Trophoblast cell (in vitro differentiated cells and primary cell): ENCODE measurements around the gene HSPA4.
A peak's percentile ranks its signal among the peaks of the same experiment; 100 is the strongest.
"Not testable (repeated sequence)": the region's sequence is repeated elsewhere in the genome, so short reads cannot be mapped to it uniquely, and the experiment has no call there.

ENCODE experiments used
- DNase-seq, 2 donors: peaks; one replicate each; pipeline ENCODE4 v3.0.0-alpha.2; 2016
- H2AFZ ChIP-seq: 2 replicates; pipeline ENCODE4 v1.6.1; 2013; ENCODE audit warnings: low read length, moderate library complexity, mild to moderate bottlenecking; ENCODE audit not compliant: insufficient read depth, poor library complexity
- H2AK5ac ChIP-seq: 2 replicates; pipeline ENCODE4 v1.6.1; 2013; ENCODE audit warnings: mild to moderate bottlenecking, low read length
- H2BK120ac ChIP-seq: 2 replicates; pipeline ENCODE4 v1.6.1; 2013; ENCODE audit warnings: low read length, mild to moderate bottlenecking, moderate library complexity; ENCODE audit not compliant: insufficient read depth, poor library complexity
- H2BK12ac ChIP-seq: 2 replicates; pipeline ENCODE4 v1.6.1; 2013; ENCODE audit warnings: mild to moderate bottlenecking, low read length, moderate library complexity
- H2BK5ac ChIP-seq: 2 replicates; pipeline ENCODE4 v1.6.1; 2013; ENCODE audit warnings: low read length, low read depth, moderate library complexity, mild to moderate bottlenecking; ENCODE audit not compliant: poor library complexity
- H3K14ac ChIP-seq: 2 replicates; pipeline ENCODE4 v1.6.1; 2013; ENCODE audit warnings: mild to moderate bottlenecking, low read length
- H3K18ac ChIP-seq: 2 replicates; pipeline ENCODE4 v1.6.1; 2013; ENCODE audit warnings: mild to moderate bottlenecking, low read length
- H3K23ac ChIP-seq: 2 replicates; pipeline ENCODE4 v1.6.1; 2013; ENCODE audit warnings: low read length
- H3K27ac ChIP-seq: 2 replicates; pipeline ENCODE4 v1.5.1; 2013; ENCODE audit warnings: low read depth, mild to moderate bottlenecking, inconsistent platforms, low read length, moderate library complexity
- H3K27me3 ChIP-seq: 2 replicates; pipeline ENCODE4 v1.6.1; 2013; ENCODE audit warnings: inconsistent platforms, mild to moderate bottlenecking, low read length, moderate library complexity; ENCODE audit not compliant: insufficient read depth
- H3K36me3 ChIP-seq, 2 experiments: 1 replicate in 1 of 2; 2 replicates in 1 of 2; pipeline ENCODE4 v1.6.1; 2013; ENCODE audit warnings: low read length in 2 of 2, mild to moderate bottlenecking in 2 of 2, moderate library complexity in 1 of 2; ENCODE audit not compliant: insufficient read depth in 2 of 2, control insufficient read depth in 1 of 2
- H3K4ac ChIP-seq: 2 replicates; pipeline ENCODE4 v1.6.1; 2013; ENCODE audit warnings: low read depth, mild to moderate bottlenecking, low read length, moderate library complexity
- H3K4me1 ChIP-seq, 2 experiments: 1 replicate in 1 of 2; 2 replicates in 1 of 2; pipeline ENCODE4 v1.6.1; 2013; ENCODE audit warnings: low read length in 2 of 2, mild to moderate bottlenecking in 2 of 2, moderate library complexity in 1 of 2; ENCODE audit not compliant: insufficient read depth in 2 of 2, control insufficient read depth in 1 of 2
- H3K4me2 ChIP-seq: 2 replicates; pipeline ENCODE4 v1.6.1; 2013; ENCODE audit warnings: inconsistent platforms, mild to moderate bottlenecking, low read length, moderate library complexity
- H3K4me3 ChIP-seq: 2 replicates; pipeline ENCODE4 v1.5.1; 2013; ENCODE audit warnings: mild to moderate bottlenecking, low read depth, low read length, inconsistent platforms
- H3K79me1 ChIP-seq: one replicate; pipeline ENCODE4 v1.6.1; 2013; ENCODE audit warnings: low read length
- H3K79me2 ChIP-seq: 2 replicates; pipeline ENCODE4 v1.6.1; 2013; ENCODE audit warnings: low read length, mild to moderate bottlenecking; ENCODE audit not compliant: control insufficient read depth, insufficient read depth, poor library complexity
- H3K9ac ChIP-seq: 2 replicates; pipeline ENCODE4 v1.6.1; 2013; ENCODE audit warnings: mild to moderate bottlenecking, low read length
- H3K9me3 ChIP-seq: 2 replicates; pipeline ENCODE4 v1.6.1; 2013; ENCODE audit warnings: low read depth, mild to moderate bottlenecking, control low read depth, inconsistent platforms, low read length; ENCODE audit not compliant: insufficient read depth
- H4K12ac ChIP-seq: 2 replicates; pipeline ENCODE4 v1.6.1; 2013; ENCODE audit warnings: low read depth, mild to moderate bottlenecking, low read length, moderate library complexity
- H4K8ac ChIP-seq: 2 replicates; pipeline ENCODE4 v1.6.1; 2013; ENCODE audit warnings: low read depth, mild to moderate bottlenecking, low read length, moderate library complexity
- H4K91ac ChIP-seq: one replicate; pipeline ENCODE4 v1.6.1; 2013; ENCODE audit warnings: low read depth, mild to moderate bottlenecking, low read length, moderate library complexity
- WGBS: extraction: QIAGEN DNeasy Blood & Tissue Kit; methylation state at CpG from one replicate; pipeline ENCODE4 v1.1.7; 2013; ENCODE audit warnings: missing lambda C conversion rate; ENCODE audit not compliant: insufficient read length, insufficient coverage; ENCODE audit errors: extremely low coverage; 5-methylcytosine and 5-hydroxymethylcytosine counted together

Gene HSPA4

DNA sequence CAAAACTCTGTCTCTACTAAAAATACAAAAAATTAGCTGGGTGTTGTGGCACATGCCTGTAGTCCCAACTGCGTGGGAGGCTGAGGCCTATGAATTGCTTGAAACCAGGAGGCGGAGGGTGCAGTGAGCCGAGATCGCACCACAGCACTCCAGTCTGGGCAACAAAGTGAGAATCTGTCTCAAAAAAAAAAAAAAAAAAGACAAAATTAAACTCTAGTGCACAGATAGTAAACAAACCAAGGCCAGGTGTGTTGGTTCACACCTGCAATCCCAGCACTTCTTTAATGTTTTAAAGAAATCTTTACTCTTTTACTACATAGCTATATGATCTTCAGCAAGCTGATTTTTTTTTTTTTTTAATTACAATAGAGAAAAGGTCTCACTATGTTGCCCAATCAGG lies 33.8 kb upstream of the HSPA4 start:
- no peak overlapping the region for H2BK120ac ChIP-seq
- no peak overlapping the region for H4K8ac ChIP-seq
- no peak overlapping the region for H3K4me2 ChIP-seq
- H2BK12ac ChIP-seq = no peak overlapping the region
- no peaks in the 10 kb centered on the region for H3K27me3 ChIP-seq
- H3K27ac ChIP-seq = no peak overlapping the region
- H3K4me3 ChIP-seq = no peak overlapping the region
- H3K79me2 ChIP-seq = no peaks in the 10 kb centered on the region
- no peak overlapping the region for H3K18ac ChIP-seq
- H4K91ac ChIP-seq = no peak overlapping the region
- H3K4me1 ChIP-seq = no peaks in the 10 kb centered on the region
- no peak overlapping the region for H2AK5ac ChIP-seq
- no peak overlapping the region for H2BK5ac ChIP-seq
- H3K4ac ChIP-seq = no peak overlapping the region
- no CpG with 5 or more reads among the region's 4 CpGs for WGBS
- no peak overlapping the region for H3K9ac ChIP-seq
- no peak overlapping the region for H3K23ac ChIP-seq
- no peaks in the 10 kb centered on the region for H3K79me1 ChIP-seq
- no peak overlapping the region for H3K14ac ChIP-seq
- DNase-seq = no peak
- H2AFZ ChIP-seq = no peak overlapping the region
- peaks cover 12 to 14% of the 10 kb centered on the region in 2 experiments for H3K36me3 ChIP-seq
- H3K9me3 ChIP-seq = no peaks in the 10 kb centered on the region
- no peak overlapping the region for H4K12ac ChIP-seq

DNA sequence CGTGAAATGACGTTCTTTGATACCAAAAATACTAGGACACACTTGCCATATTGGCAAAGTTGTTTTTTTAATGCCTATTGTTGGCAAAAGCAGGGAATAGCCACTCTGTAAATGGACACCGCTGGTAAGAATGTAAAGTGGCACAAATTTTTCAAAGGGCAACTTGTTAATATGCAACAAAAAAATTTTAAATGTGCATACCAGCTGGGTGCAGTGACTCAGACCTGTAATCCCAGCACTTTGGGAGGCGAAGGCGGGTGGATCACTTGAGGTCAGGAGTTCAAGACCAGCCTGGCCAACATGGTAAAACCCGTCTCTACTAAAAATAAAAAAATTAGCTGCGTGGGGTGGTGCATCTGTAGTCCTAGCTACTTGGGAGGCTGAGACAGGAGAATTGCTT lies 32.3 kb upstream of the HSPA4 start:
- not testable (repeated sequence) for H3K27ac ChIP-seq, H2BK5ac ChIP-seq, H3K4ac ChIP-seq, H2AK5ac ChIP-seq, H3K4me3 ChIP-seq, H3K4me2 ChIP-seq, H3K18ac ChIP-seq, H2AFZ ChIP-seq, H3K79me2 ChIP-seq, H3K79me1 ChIP-seq, H4K91ac ChIP-seq, H3K27me3 ChIP-seq, H4K8ac ChIP-seq, H3K4me1 ChIP-seq, H2BK12ac ChIP-seq, H2BK120ac ChIP-seq, H3K23ac ChIP-seq, H3K9ac ChIP-seq, DNase-seq, H3K9me3 ChIP-seq, H4K12ac ChIP-seq, H3K14ac ChIP-seq
- WGBS = no CpG with 5 or more reads among the region's 7 CpGs
- peaks cover 12 to 14% of the 10 kb centered on the region in 2 experiments for H3K36me3 ChIP-seq

DNA sequence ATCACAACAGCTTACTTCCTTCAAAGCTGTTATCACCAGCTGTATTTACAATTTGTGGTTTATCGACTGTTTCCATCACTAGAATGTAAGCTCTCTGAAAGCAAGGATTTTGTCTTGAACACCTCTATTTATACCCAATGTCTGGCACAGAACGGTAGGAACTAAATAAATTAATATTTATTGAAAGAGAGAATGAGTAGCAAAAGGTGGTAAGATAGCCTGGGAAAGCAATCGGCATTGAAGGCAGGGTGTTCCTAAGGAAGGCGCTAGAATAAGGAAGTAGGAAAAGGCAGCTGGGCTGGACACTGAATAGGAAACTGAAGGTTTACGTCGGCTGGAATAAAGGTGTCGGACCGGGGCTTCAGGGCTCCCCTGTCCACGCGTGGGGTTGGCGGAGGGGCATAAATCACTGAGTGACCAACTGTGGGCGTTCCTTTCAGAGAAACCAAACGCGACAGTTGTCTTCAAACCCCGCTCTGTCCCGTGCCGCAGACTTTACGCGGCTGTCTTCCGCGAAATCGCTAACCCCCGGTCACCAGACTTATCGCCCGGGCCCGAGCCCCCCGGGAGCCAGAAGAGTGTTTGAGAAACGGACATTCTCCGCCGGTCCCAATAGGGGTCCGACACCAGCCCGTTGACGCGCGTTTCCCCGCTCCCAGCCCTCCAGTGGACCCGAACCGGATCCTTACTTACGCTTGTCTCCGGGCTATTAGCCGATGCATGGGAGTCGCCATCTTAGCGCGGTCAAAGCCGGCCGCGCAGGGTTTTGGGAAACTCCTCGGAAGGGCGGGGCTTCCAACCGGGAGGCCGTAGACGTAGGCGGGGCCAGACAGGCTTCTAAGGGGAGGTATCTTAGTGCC lies 25.8 kb upstream of the HSPA4 start, which contains the start of gene ZCCHC10:
Gene ZCCHC10, minus strand, starts transcription at position 746 of the 860 bp plus-strand sequence. Its CDS starts 12 bp downstream, at position 734.
- Histone ChIP-seq H2AFZ (peak within 1 kb of the TSS; percentile 65), H3K4me3 (peak within 1 kb of the TSS; percentile 87), H2BK120ac (peak within 1 kb of the TSS; percentile 81), H3K4ac (peak within 1 kb of the TSS; percentile 35), H2AK5ac (no peak within 1 kb of the TSS), H4K91ac (peak within 1 kb of the TSS; percentile 71), H3K18ac (peak within 1 kb of the TSS; percentile 55), H4K12ac (peak within 1 kb of the TSS; percentile 78), H2BK12ac (no peak within 1 kb of the TSS), H3K9me3 (no peaks in the 10 kb centered on the region), H2BK5ac (peak within 1 kb of the TSS; percentile 82), H3K27ac (peak within 1 kb of the TSS; percentile 81), H3K4me1 (peaks cover 0 to 2% of the 10 kb centered on the region in 2 experiments), H3K9ac (peak within 1 kb of the TSS; percentile 98), H3K27me3 (no peaks in the 10 kb centered on the region), H3K14ac (peak within 1 kb of the TSS; percentile 94), H4K8ac (peak within 1 kb of the TSS; percentile 90), H3K79me2 (peaks cover 4% of the 10 kb centered on the region), H3K23ac (no peak within 1 kb of the TSS), H3K4me2 (peak within 1 kb of the TSS; percentile 64), H3K36me3 (peaks cover 3% of the 10 kb centered on the region in 2 experiments), H3K79me1 (peaks cover 5% of the 10 kb centered on the region)
- DNase-seq = peak; percentile 95 to 98
- no CpG with 5 or more reads among the region's 53 CpGs for WGBS

DNA sequence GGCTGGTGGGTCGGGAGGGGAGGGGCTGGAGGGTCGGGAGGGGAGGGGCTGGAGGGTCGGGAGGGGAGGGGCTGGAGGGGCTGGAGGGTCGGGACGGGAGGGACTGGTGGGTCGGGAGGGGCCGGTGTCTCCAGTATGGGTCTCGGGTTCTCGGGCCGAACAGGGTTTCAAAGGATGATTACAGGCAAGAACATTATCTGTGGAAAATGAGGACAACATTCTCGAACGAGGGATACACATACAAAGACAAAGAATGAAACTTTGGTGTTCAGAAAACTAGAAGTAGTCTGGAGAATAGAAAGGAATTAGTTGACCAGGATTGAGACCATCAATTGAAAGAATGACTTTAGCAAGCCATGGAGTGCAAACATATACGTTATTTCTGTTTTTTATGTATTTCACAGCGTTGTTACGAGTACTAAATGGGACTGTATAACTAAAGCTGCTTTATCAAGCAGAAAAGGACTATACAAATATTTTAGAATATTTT lies 25.1 kb upstream of the HSPA4 start:
- H3K27me3 ChIP-seq = no peaks in the 10 kb centered on the region
- no peaks in the 10 kb centered on the region for H3K9me3 ChIP-seq
- H4K91ac ChIP-seq = no peak overlapping the region
- no peak overlapping the region for H2AFZ ChIP-seq
- H2BK12ac ChIP-seq = no peak overlapping the region
- H3K18ac ChIP-seq = no peak overlapping the region
- peaks cover 4% of the 10 kb centered on the region for H3K79me2 ChIP-seq
- WGBS = no CpG with 5 or more reads among the region's 15 CpGs
- H3K4me2 ChIP-seq = peak overlapping the region; percentile 64
- H4K8ac ChIP-seq = no peak overlapping the region
- peaks cover 3% of the 10 kb centered on the region in 2 experiments for H3K36me3 ChIP-seq
- H3K23ac ChIP-seq = no peak overlapping the region
- H4K12ac ChIP-seq = no peak overlapping the region
- H3K79me1 ChIP-seq = peaks cover 5% of the 10 kb centered on the region
- no peak overlapping the region for H3K14ac ChIP-seq
- no peak overlapping the region for H3K27ac ChIP-seq
- H2AK5ac ChIP-seq = no peak overlapping the region
- no peak for DNase-seq
- H3K9ac ChIP-seq = no peak overlapping the region
- no peak overlapping the region for H3K4ac ChIP-seq
- peaks cover 0 to 2% of the 10 kb centered on the region in 2 experiments for H3K4me1 ChIP-seq
- no peak overlapping the region for H3K4me3 ChIP-seq
- no peak overlapping the region for H2BK5ac ChIP-seq
- H2BK120ac ChIP-seq = no peak overlapping the region
